GM12878 (cell line): ENCODE results near the gene FNDC3B. TPM values are rescaled to one million over a fixed set of nuclear protein-coding genes. Genes with fewer than 3 reads are reported as not detected.

Experiments used
- ATAC-seq: fragments of 200-7000 bp; cut with Tn5 transposase; 3 replicates; pipeline ENCODE4 v1.9.1; 2020; ENCODE audit warnings: mild to moderate bottlenecking, moderate library complexity
- BruUV-seq: library from RNA; stranded (reverse); fragments of 400-500 nt; replicated peaks from 2 replicates; lab custom pipeline; 2021; lab: Mats Ljungman, UMichigan
- CTCF ChIA-PET: fragments of 300-600 bp; sonication (Branson Sonifier 250); formaldehyde crosslinking; extraction: SDS; loops from one replicate; lab custom pipeline; 2021; ENCODE audit warnings: inconsistent platforms; lab: Yijun Ruan, JAX
- POLR2A ChIA-PET: fragments of 350-600 bp; formaldehyde crosslinking; extraction: SDS; loops from one replicate; lab custom pipeline; 2021; ENCODE audit warnings: inconsistent platforms; lab: Charles Lee
- RAD21 ChIA-PET: fragments of 300-600 bp; sonication (Branson Sonifier 250); formaldehyde crosslinking; loops from one replicate; lab custom pipeline; 2023; ENCODE audit warnings: antibody characterized with exemption; ENCODE audit not compliant: unreplicated experiment; lab: Charles Lee
- SMC1A ChIA-PET: fragments of 300-600 bp; sonication (Branson Sonifier 250); formaldehyde crosslinking; loops from one replicate; lab custom pipeline; 2023; ENCODE audit not compliant: unreplicated experiment, uncharacterized antibody; lab: Charles Lee
- DNase-seq: peaks from one replicate; pipeline ENCODE4 v3.0.0-alpha.2; 2011; ENCODE audit warnings: low read depth, low spot score
- FAIRE-seq: peaks from 3 replicates; lab custom pipeline; 2011; peaks lifted over from hg19 to GRCh38; lab: Jason Lieb, UNC
- H2AFZ ChIP-seq: 2 replicates; pipeline ENCODE4 v1.6.0; 2011; ENCODE audit warnings: low read depth, low read length, control low read depth; ENCODE audit not compliant: control insufficient read depth
- H3K27ac ChIP-seq: 2 replicates; pipeline ENCODE4 v1.5.1; 2011; ENCODE audit warnings: control low read depth; ENCODE audit not compliant: control insufficient read depth, insufficient read depth
- H3K27me3 ChIP-seq, 2 experiments: replicated peaks in 1 of 2; 2 replicates each; pipeline versions ENCODE4 v1.6.0 to v1.6.1; 2011; ENCODE audit warnings: low read length in 1 of 2; ENCODE audit not compliant: control insufficient read depth in 2 of 2, insufficient read depth in 2 of 2
- H3K36me3 ChIP-seq, 2 experiments: 2 replicates each; pipeline ENCODE4 v1.5.1; 2011; ENCODE audit warnings: low read length in 1 of 2; ENCODE audit not compliant: control insufficient read depth in 2 of 2, insufficient read depth in 2 of 2
- H3K4me1 ChIP-seq: 2 replicates; pipeline ENCODE4 v1.6.1; 2011; ENCODE audit warnings: mild to moderate bottlenecking, low read length, moderate library complexity, mixed read lengths; ENCODE audit not compliant: control insufficient read depth, insufficient read depth
- H3K4me2 ChIP-seq: 2 replicates; pipeline ENCODE4 v1.6.0; 2011; ENCODE audit warnings: control low read depth; ENCODE audit not compliant: control insufficient read depth, insufficient read depth
- H3K4me3 ChIP-seq: fragments of 200-600 bp; sonication (generic); 2 replicates; pipeline ENCODE4 v1.5.1; 2016
- H3K79me2 ChIP-seq: 2 replicates; pipeline ENCODE4 v1.6.0; 2011; ENCODE audit warnings: low read length; ENCODE audit not compliant: control insufficient read depth, insufficient read depth
- H3K9ac ChIP-seq: 2 replicates; pipeline ENCODE4 v1.8.0; 2011; ENCODE audit warnings: low read length, control low read depth, mixed read lengths; ENCODE audit not compliant: control insufficient read depth, insufficient read depth
- H3K9me3 ChIP-seq: replicated peaks from 3 replicates; pipeline ENCODE4 v1.5.1; 2011; ENCODE audit warnings: mild to moderate bottlenecking, low read length; ENCODE audit not compliant: control insufficient read depth, insufficient read depth
- H4K20me1 ChIP-seq: 2 replicates; pipeline ENCODE4 v1.6.0; 2011; ENCODE audit not compliant: control insufficient read depth, insufficient read depth
- CBX3 ChIP-seq: fragments of 200-600 bp; sonication (generic); IDR thresholded peaks from 2 replicates; pipeline ENCODE4 v1.6.1; 2016; ENCODE audit warnings: low read depth, borderline replicate concordance
- E4F1 ChIP-seq: fragments of 450-650 bp; IDR thresholded peaks from 2 replicates; pipeline ENCODE4 v1.6.1; 2018; ENCODE audit warnings: borderline replicate concordance, mild to moderate bottlenecking; ENCODE audit not compliant: partially characterized antibody
- MEF2A ChIP-seq: IDR thresholded peaks from 2 replicates; pipeline ENCODE4 v1.6.1; 2011; ENCODE audit warnings: low read depth, mild to moderate bottlenecking, low read length, moderate library complexity; ENCODE audit not compliant: insufficient read depth
- NFYA ChIP-seq: IDR thresholded peaks from 2 replicates; pipeline ENCODE4 v1.6.1; 2011; ENCODE audit warnings: low read depth, mild to moderate bottlenecking, low read length, improper control_type of control experiment, borderline replicate concordance
- NFYB ChIP-seq: IDR thresholded peaks from 2 replicates; pipeline ENCODE4 v1.6.1; 2011; ENCODE audit warnings: low read depth, mild to moderate bottlenecking, low read length, improper control_type of control experiment, moderate library complexity; ENCODE audit not compliant: insufficient read depth
- RELB ChIP-seq: fragments of 450-650 bp; IDR thresholded peaks from 2 replicates; pipeline ENCODE4 v1.6.1; 2017; ENCODE audit warnings: low read depth, mild to moderate bottlenecking, moderate library complexity
- TBL1XR1 ChIP-seq: IDR thresholded peaks from 2 replicates; pipeline ENCODE4 v1.6.1; 2012; ENCODE audit warnings: low read depth, low read length, improper control_type of control experiment
- WGBS: methylation state at CpG from one replicate; pipeline ENCODE4 v1.1.6; 2016; ENCODE audit warnings: low lambda C conversion rate; ENCODE audit not compliant: insufficient replicate concordance, insufficient coverage; ENCODE audit errors: missing lambda C conversion rate; 5-methylcytosine and 5-hydroxymethylcytosine counted together
- in situ Hi-C: fragments of 300-500 bp; cut with MboI; formaldehyde crosslinking; loops from 9 replicates; pipeline ENCODE4 v1.14.3; 2018; ENCODE audit warnings: mixed read lengths
- intact Hi-C: fragments of 100-400 bp; cut with micrococcal nuclease; formaldehyde crosslinking; loops from one replicate; pipeline ENCODE4 v1.14.2; 2022; ENCODE audit not compliant: unreplicated experiment
- polyA plus RNA-seq, 11 experiments: library from polyadenylated mRNA; depleted of rRNA in 4 of 11; unstranded in 6 of 11; stranded (reverse) in 5 of 11; fragments of >200 nt; fragmentation: Nextera tagmentation in 4 of 11; fragmentation: Illumina TruSeq in 1 of 11; extraction: Ambion mirVana in 4 of 11; extraction: Trizol in 1 of 11; gene quantifications; 1 replicate in 1 of 11; 2 replicates in 10 of 11; pipeline versions ENCODE4 v1.2.1 to v1.2.3, GENCODE V29; 2011 to 2016; ENCODE audit warnings: inconsistent platforms in 2 of 11, missing spikeins in 2 of 11, low read depth in 1 of 11
- total RNA-seq, 4 experiments: library from RNA; depleted of rRNA in 3 of 4; stranded (reverse); fragments of >200 nt in 3 of 4; fragmentation: Illumina TruSeq in 1 of 4; extraction: Trizol in 1 of 4; gene quantifications; 2 replicates each; pipeline versions ENCODE4 v1.2.1 to v1.2.3, GENCODE V29; 2013 to 2021

Gene FNDC3B
- total and polyA plus RNA-seq, 10 of the 15 experiments (the other 5 are each of a cell fraction or from before 2014, with no cell fraction given) = 7.9 to 35.0 (median 18.5) TPM

- TF ChIP-seq RELB (no peak), E4F1 (no peak)
Observed at GRCh38 chr3:172309741-172310427, 270.5 kb downstream of the FNDC3B start (continued).

GRCh38 chr3:172310428-172310760, 271.0 kb downstream of the FNDC3B start:
- intact Hi-C loops (no loop called here), in situ Hi-C loops (no loop called here)
- ChIA-PET SMC1A (interaction anchor here (0.8 to 1.1 kb wide), 3 partner anchors 9 to 33 kb away, joined by 3 to 4 read pairs (median 3); no protein-coding TSS in a partner anchor), CTCF (interaction anchor here (1.0 to 1.4 kb wide), 2 partner anchors 12 to 22 kb away, joined by 4 read pairs; no protein-coding TSS in a partner anchor), RAD21 (interaction anchor here (1.4 kb wide), 1 partner anchor 13 kb away, joined by 4 read pairs; no protein-coding TSS in a partner anchor), POLR2A (no interaction called here)
- ATAC-seq (no peak), FAIRE-seq (no peak), DNase-seq (no peak)
- no peaks in the 10 kb centered on the region for H3K79me2 ChIP-seq
- H3K4me1 ChIP-seq = no peaks in the 10 kb centered on the region; the same call in 1 of the 2 replicates
- no peak overlapping the region for H3K27ac ChIP-seq
- no peaks in the 10 kb centered on the region for H3K9me3 ChIP-seq
- peaks cover 7 to 40% of the 10 kb centered on the region in 2 experiments for H3K36me3 ChIP-seq
- no peak for TF ChIP-seq MEF2A
- TF ChIP-seq TBL1XR1 = no peak
- TF ChIP-seq NFYA = no peak
- no peak for TF ChIP-seq CBX3
- no peak for TF ChIP-seq NFYB
- no TSS peak for BruUV-seq
- no peaks in the 10 kb centered on the region for H3K27me3 ChIP-seq
- no peak overlapping the region for H3K4me3 ChIP-seq
- no peaks in the 10 kb centered on the region for H4K20me1 ChIP-seq
- 95% methylated on average over 3 of the region's 3 CpGs for WGBS
- H3K9ac ChIP-seq = no peak overlapping the region
- H2AFZ ChIP-seq = no peak overlapping the region
- no peak overlapping the region for H3K4me2 ChIP-seq
